HEK293T (cell line): ENCODE data around the gene HYAL3.

Experiments
- CTCF ChIA-PET: fragments of 350-600 bp; formaldehyde crosslinking; extraction: SDS; loops from one replicate; lab custom pipeline; 2021; ENCODE audit warnings: antibody characterized with exemption, inconsistent platforms; lab: Yijun Ruan, JAX
- POLR2A ChIA-PET: fragments of 350-600 bp; formaldehyde crosslinking; extraction: SDS; loops from one replicate; lab custom pipeline; 2020; ENCODE audit warnings: antibody characterized with exemption, inconsistent platforms; lab: Yijun Ruan, JAX
- DNase-seq: peaks from one replicate; pipeline ENCODE4 v3.0.0; 2012; ENCODE audit warnings: mixed read lengths; ENCODE audit errors: extremely low spot score
- ARNT ChIP-seq: fragments of 450-650 bp; IDR thresholded peaks from 2 replicates; pipeline ENCODE4 v1.6.1; 2017; ENCODE audit warnings: mild to moderate bottlenecking
- BHLHE40 ChIP-seq: fragments of 450-650 bp; IDR thresholded peaks from 2 replicates; pipeline ENCODE4 v1.6.1; 2016; ENCODE audit warnings: mild to moderate bottlenecking, moderate library complexity, borderline replicate concordance
- CTBP1 ChIP-seq: fragments of 450-650 bp; IDR thresholded peaks from 2 replicates; pipeline ENCODE4 v1.6.1; 2016; ENCODE audit warnings: borderline replicate concordance
- ELF4 ChIP-seq: fragments of 450-650 bp; IDR thresholded peaks from 2 replicates; pipeline ENCODE4 v1.6.1; 2017; ENCODE audit warnings: antibody characterized with exemption
- FOXA1 ChIP-seq: fragments of 450-650 bp; IDR thresholded peaks from 2 replicates; pipeline ENCODE4 v1.6.1; 2016; ENCODE audit warnings: mild to moderate bottlenecking
- FOXK2 ChIP-seq: fragments of 450-650 bp; IDR thresholded peaks from 2 replicates; pipeline ENCODE4 v1.6.1; 2016; ENCODE audit warnings: mild to moderate bottlenecking
- FOXM1 ChIP-seq: fragments of 450-650 bp; IDR thresholded peaks from 2 replicates; pipeline ENCODE4 v1.6.1; 2017; ENCODE audit warnings: mild to moderate bottlenecking, borderline replicate concordance
- HDGF ChIP-seq: fragments of 450-650 bp; IDR thresholded peaks from 2 replicates; pipeline ENCODE4 v1.6.1; 2017; ENCODE audit warnings: antibody characterized with exemption, borderline replicate concordance
- L3MBTL2 ChIP-seq: fragments of 450-650 bp; conservative IDR thresholded peaks from 2 replicates; pipeline ENCODE4 v1.6.1; 2016; ENCODE audit warnings: mild to moderate bottlenecking
- LEF1 ChIP-seq: fragments of 450-650 bp; IDR thresholded peaks from 2 replicates; pipeline ENCODE4 v1.6.1; 2017; ENCODE audit warnings: mild to moderate bottlenecking, borderline replicate concordance
- NFRKB ChIP-seq: fragments of 450-650 bp; IDR thresholded peaks from 2 replicates; pipeline ENCODE4 v1.6.1; 2016; ENCODE audit warnings: mild to moderate bottlenecking, moderate library complexity
- PKNOX1 ChIP-seq: fragments of 450-650 bp; IDR thresholded peaks from 2 replicates; pipeline ENCODE4 v1.6.1; 2016
- SP1 ChIP-seq: fragments of 450-650 bp; IDR thresholded peaks from 2 replicates; pipeline ENCODE4 v1.6.1; 2017
- SUZ12 ChIP-seq: fragments of 450-650 bp; IDR thresholded peaks from 2 replicates; pipeline ENCODE4 v1.6.1; 2016; ENCODE audit warnings: mild to moderate bottlenecking
- TARDBP ChIP-seq: fragments of 450-650 bp; IDR thresholded peaks from 2 replicates; pipeline ENCODE4 v1.6.1; 2016
- ZNF384 ChIP-seq: fragments of 450-650 bp; IDR thresholded peaks from 2 replicates; pipeline ENCODE4 v1.6.1; 2016

The HYAL3 gene

GRCh38 chr3:50278880-50279224, 20.4 kb downstream of the HYAL3 start, which contains the start of gene LSMEM2:
Gene LSMEM2, plus strand, starts transcription at chr3:50279087. Its CDS starts 27 bp downstream, at chr3:50279114.
- TF ChIP-seq CTBP1 (no peak), SP1 (no peak)
- POLR2A ChIA-PET, result interaction anchor here (1.2 to 1.4 kb wide), 2 partner anchors 11 to 19 kb away, joined by 3 to 4 read pairs; no protein-coding TSS in a partner anchor
- no peak for DNase-seq
- CTCF ChIA-PET, result interaction anchor here (0.9 to 1.0 kb wide), 2 partner anchors 45 to 52 kb away, joined by 3 to 4 read pairs; no protein-coding TSS in a partner anchor

GRCh38 chr3:50278123-50278879, 20.9 kb downstream of the HYAL3 start:
- POLR2A ChIA-PET, result interaction anchor here (1.0 to 1.4 kb wide), 4 partner anchors 11 to 59 kb away, joined by 3 to 5 read pairs (median 4); no protein-coding TSS in a partner anchor
- CTCF ChIA-PET, result interaction anchor here (0.9 to 1.0 kb wide), 2 partner anchors 46 to 51 kb away, joined by 3 to 4 read pairs; no protein-coding TSS in a partner anchor
- no peak for DNase-seq
- TF ChIP-seq FOXA1, result no peak
- no peak for TF ChIP-seq FOXK2
- TF ChIP-seq BHLHE40, result no peak
- TF ChIP-seq ELF4, result no peak
- TF ChIP-seq ZNF384, result no peak
- no peak for TF ChIP-seq CTBP1
- no peak for TF ChIP-seq PKNOX1
- no peak for TF ChIP-seq L3MBTL2
- no peak for TF ChIP-seq LEF1
- TF ChIP-seq TARDBP, result no peak
- TF ChIP-seq FOXM1, result no peak
- TF ChIP-seq SUZ12, result no peak
- TF ChIP-seq ARNT, result no peak

- POLR2A ChIA-PET, result interaction anchor here (0.6 to 1.0 kb wide), 3 partner anchors 15 to 61 kb away, joined by 3 read pairs; no protein-coding TSS in a partner anchor
- DNase-seq, result no peak
- TF ChIP-seq SUZ12, result no peak
- TF ChIP-seq SP1, result no peak
- no peak for TF ChIP-seq TARDBP
- TF ChIP-seq BHLHE40, result no peak
- no peak for TF ChIP-seq FOXM1
- TF ChIP-seq L3MBTL2, result no peak
- CTCF ChIA-PET, result no interaction called here
Measured at GRCh38 chr3:50276762-50277101, 22.5 kb downstream of the HYAL3 start.

GRCh38 chr3:50275996-50276761, 23.0 kb downstream of the HYAL3 start:
- no peak for DNase-seq
- CTCF ChIA-PET, result no interaction called here
- no peak for TF ChIP-seq FOXK2
- TF ChIP-seq HDGF, result no peak
- TF ChIP-seq L3MBTL2, result no peak
- TF ChIP-seq FOXA1, result no peak
- POLR2A ChIA-PET, result interaction anchor here (0.8 to 1.0 kb wide), 2 partner anchors 16 to 17 kb away, joined by 3 read pairs; no protein-coding TSS in a partner anchor

- CTCF ChIA-PET, result interaction anchor here (0.6 to 1.3 kb wide), 11 partner anchors 11 to 72 kb away, joined by 3 to 4 read pairs (median 3); no protein-coding TSS in a partner anchor
- TF ChIP-seq SUZ12, result no peak
- no peak for TF ChIP-seq SP1
- no peak for TF ChIP-seq FOXK2
- no peak for TF ChIP-seq L3MBTL2
- no peak for TF ChIP-seq PKNOX1
- TF ChIP-seq ELF4, result no peak
- TF ChIP-seq TARDBP, result no peak
- TF ChIP-seq FOXA1, result no peak
- no peak for TF ChIP-seq CTBP1
- no peak for TF ChIP-seq FOXM1
- TF ChIP-seq NFRKB, result no peak
- TF ChIP-seq BHLHE40, result no peak
- no peak for TF ChIP-seq ARNT
- TF ChIP-seq HDGF, result no peak
- no peak for TF ChIP-seq ZNF384
- no peak for TF ChIP-seq LEF1
- DNase-seq, result no peak
- POLR2A ChIA-PET, result interaction anchor here (0.7 kb wide), 1 partner anchor 62 kb away, joined by 3 read pairs; no protein-coding TSS in a partner anchor
Measured at GRCh38 chr3:50275141-50275995, 23.8 kb downstream of the HYAL3 start.
